K562 (cell line): ENCODE data around the gene FANCD2. TPM values are rescaled to one million over a fixed set of nuclear protein-coding genes. Genes with fewer than 3 reads are reported as not detected.
A peak's percentile ranks its signal among the peaks of the same experiment; 100 is the strongest.

ENCODE experiments used
- ATAC-seq: fragments of 200-7000 bp; cut with Tn5 transposase; 3 replicates; pipeline ENCODE4 v1.9.1; 2020; ENCODE audit warnings: moderate library complexity
- BruUV-seq: library from RNA; stranded (reverse); fragments of 400-500 nt; replicated peaks from 2 replicates; lab custom pipeline; 2021; lab: Mats Ljungman, UMichigan
- CTCF ChIA-PET: fragments of 300-600 bp; formaldehyde crosslinking; extraction: SDS; loops from one replicate; lab custom pipeline; 2021; ENCODE audit warnings: low intra/inter-chr PET ratio; lab: Yijun Ruan, JAX
- POLR2A ChIA-PET: fragments of 300-600, 350-650 bp; sonication (Branson Sonifier 250); formaldehyde crosslinking; extraction: SDS; loops from one replicate; lab custom pipeline; 2021; ENCODE audit warnings: antibody characterized with exemption, inconsistent platforms; lab: Yijun Ruan, JAX
- DNase-seq, 4 experiments: peaks; one replicate each; pipeline versions ENCODE4 v3.0.0 to v3.0.0-alpha.2; 2011 to 2018; ENCODE audit warnings: low spot score in 3 of 4, mixed read lengths in 3 of 4; ENCODE audit errors: extremely low read depth in 1 of 4
- FAIRE-seq: peaks from 2 replicates; lab custom pipeline; 2011; peaks lifted over from hg19 to GRCh38; lab: Jason Lieb, UNC
- H2AFZ ChIP-seq: 2 replicates; pipeline ENCODE4 v1.6.0; 2011; ENCODE audit warnings: low read depth, low read length, control low read depth, inconsistent platforms
- H3K27ac ChIP-seq: fragments of 200-600 bp; 3 replicates; pipeline ENCODE4 v1.8.0; 2011; ENCODE audit warnings: low read depth, mild to moderate bottlenecking, control low read depth, inconsistent platforms, low read length, moderate library complexity, mixed read lengths; ENCODE audit errors: extremely low read depth
- H3K27me3 ChIP-seq, 2 experiments: fragments of 300-600 bp in 1 of 2; 2 replicates in 1 of 2; 3 replicates in 1 of 2; pipeline versions ENCODE4 v1.6.0 to v1.8.0; 2011; ENCODE audit warnings: inconsistent platforms in 2 of 2, low read length in 2 of 2, mild to moderate bottlenecking in 1 of 2, mixed read lengths in 1 of 2, moderate library complexity in 1 of 2; ENCODE audit not compliant: control insufficient read depth in 2 of 2, insufficient read depth in 2 of 2
- H3K36me3 ChIP-seq: fragments of 300-600 bp; 3 replicates; pipeline ENCODE4 v1.8.0; 2011; ENCODE audit warnings: mild to moderate bottlenecking, low read length, inconsistent platforms; ENCODE audit not compliant: control insufficient read depth, insufficient read depth
- H3K4me1 ChIP-seq, 2 experiments: fragments of 200-600 bp in 1 of 2; replicated peaks in 1 of 2; 2 replicates in 1 of 2; 3 replicates in 1 of 2; pipeline versions ENCODE4 v1.5.1 to v1.8.0; 2011; ENCODE audit warnings: inconsistent platforms in 2 of 2, low read length in 2 of 2, mild to moderate bottlenecking in 1 of 2, mixed read lengths in 1 of 2, moderate library complexity in 1 of 2; ENCODE audit not compliant: control insufficient read depth in 2 of 2, insufficient read depth in 2 of 2
- H3K4me2 ChIP-seq: 2 replicates; pipeline ENCODE4 v1.6.1; 2011; ENCODE audit warnings: low read length, control low read depth, inconsistent platforms, mixed read lengths; ENCODE audit not compliant: insufficient read depth
- H3K4me3 ChIP-seq: fragments of 200-600 bp; sonication (generic), shearing (Covaris generic); 2 replicates; pipeline ENCODE4 v1.5.1; 2016; ENCODE audit warnings: control low read depth, inconsistent platforms
- H3K79me2 ChIP-seq: fragments of 200-600 bp; 3 replicates; pipeline ENCODE4 v1.8.0; 2011; ENCODE audit warnings: low read length, inconsistent platforms; ENCODE audit not compliant: control insufficient read depth, insufficient read depth
- H3K9ac ChIP-seq, 2 experiments: 2 replicates each; pipeline versions ENCODE4 v1.6.0 to v1.6.1; 2011; ENCODE audit warnings: low read depth in 2 of 2, low read length in 2 of 2, control low read depth in 1 of 2, inconsistent platforms in 1 of 2, mild to moderate bottlenecking in 1 of 2, mixed read lengths in 1 of 2; ENCODE audit not compliant: insufficient read depth in 1 of 2
- H3K9me1 ChIP-seq: one replicate; pipeline ENCODE4 v1.6.0; 2011; ENCODE audit warnings: inconsistent platforms, mild to moderate bottlenecking, low read length, moderate library complexity; ENCODE audit not compliant: control insufficient read depth, insufficient read depth
- H3K9me3 ChIP-seq: replicated peaks from 2 replicates; pipeline ENCODE4 v1.5.1; 2011; ENCODE audit warnings: low read depth, low read length, inconsistent platforms; ENCODE audit not compliant: control insufficient read depth, insufficient read depth
- H4K20me1 ChIP-seq: replicated peaks from 2 replicates; pipeline ENCODE4 v1.6.1; 2011; ENCODE audit warnings: low read length, inconsistent platforms, mixed read lengths; ENCODE audit not compliant: control insufficient read depth, insufficient read depth
- ARID2 ChIP-seq: fragments of 450-650 bp; IDR thresholded peaks from 2 replicates; pipeline ENCODE4 v1.6.1; 2017; ENCODE audit warnings: antibody characterized with exemption, mild to moderate bottlenecking
- CHD2 ChIP-seq: IDR thresholded peaks from 2 replicates; pipeline ENCODE4 v1.6.1; 2011; ENCODE audit warnings: low read depth, low read length
- EP400 ChIP-seq: fragments of 450-650 bp; IDR thresholded peaks from 2 replicates; pipeline ENCODE4 v1.6.1; 2017; ENCODE audit warnings: antibody characterized with exemption, mild to moderate bottlenecking, moderate library complexity
- GTF2F1 ChIP-seq: IDR thresholded peaks from 2 replicates; pipeline ENCODE4 v1.6.1; 2011; ENCODE audit warnings: low read depth, low read length, improper control_type of control experiment
- IRF9 ChIP-seq: fragments of 450-650 bp; IDR thresholded peaks from 2 replicates; pipeline ENCODE4 v1.6.1; 2016; ENCODE audit warnings: missing biosample characterization, missing genetic modification characterization
- JUN ChIP-seq, 2 experiments: sonication (generic) in 1 of 2; formaldehyde crosslinking in 1 of 2; IDR thresholded peaks; 2 replicates each; pipeline versions ENCODE4 v1.6.1 to v1.8.0; 2012 to 2022; ENCODE audit warnings: borderline replicate concordance in 2 of 2, mild to moderate bottlenecking in 2 of 2, improper control_type of control experiment in 1 of 2, low read depth in 1 of 2, low read length in 1 of 2, missing genetic modification reagents in 1 of 2
- RCOR1 ChIP-seq, 2 experiments: IDR thresholded peaks; 2 replicates each; pipeline ENCODE4 v1.6.1; 2012; ENCODE audit warnings: low read depth in 2 of 2, low read length in 2 of 2, borderline replicate concordance in 1 of 2, improper control_type of control experiment in 1 of 2
- ZNF133 ChIP-seq: fragments of 250-450 bp; sonication (Bioruptor Pico); IDR thresholded peaks from 2 replicates; pipeline ENCODE4 v1.4.0; 2020; ENCODE audit warnings: mild to moderate bottlenecking
- ZNF146 ChIP-seq: IDR thresholded peaks from one replicate; pipeline ENCODE4 v1.6.1; 2018; ENCODE audit warnings: missing compliant biosample characterization; ENCODE audit not compliant: unreplicated experiment
- WGBS: fragments of 100-300 bp; shearing (Covaris generic); methylation state at CpG from one replicate; pipeline ENCODE4 v1.1.6; 2016; ENCODE audit warnings: low coverage, mixed read lengths; ENCODE audit not compliant: insufficient coverage; ENCODE audit errors: missing lambda C conversion rate; 5-methylcytosine and 5-hydroxymethylcytosine counted together
- in situ Hi-C: fragments of 300-500 bp; cut with MboI; formaldehyde crosslinking; loops from 4 replicates; pipeline ENCODE4 v1.15.0; 2018; ENCODE audit warnings: inconsistent platforms, mixed read lengths
- intact Hi-C: fragments of 100-400 bp; cut with micrococcal nuclease; formaldehyde crosslinking; loops from 2 replicates; pipeline ENCODE4 v1.14.2; 2022
- polyA plus RNA-seq, 8 experiments: library from polyadenylated mRNA; depleted of rRNA in 4 of 8; stranded (reverse) in 5 of 8; unstranded in 3 of 8; fragments of >200 nt; fragmentation: Nextera tagmentation in 2 of 8; fragmentation: Illumina TruSeq in 1 of 8; extraction: Ambion mirVana in 2 of 8; extraction: Trizol in 1 of 8; gene quantifications; 2 replicates each; pipeline versions ENCODE4 v1.2.1 to v1.2.3, GENCODE V29; 2011 to 2014; ENCODE audit warnings: inconsistent platforms in 1 of 8, missing spikeins in 1 of 8
- total RNA-seq, 7 experiments: library from RNA; depleted of rRNA in 6 of 7; stranded (reverse); fragments of >200 nt in 6 of 7; fragmentation: Illumina TruSeq in 2 of 7; extraction: Trizol in 2 of 7; gene quantifications; 2 replicates each; pipeline versions ENCODE4 v1.2.1 to v1.2.3, GENCODE V29; 2011 to 2021; ENCODE audit warnings: low replicate concordance in 1 of 7
- TF ChIP-seq, protein P1 (sequence below): sonication (generic); formaldehyde crosslinking; IDR thresholded peaks from 2 replicates; pipeline ENCODE4 v1.8.0; 2022; ENCODE audit warnings: mild to moderate bottlenecking, missing genetic modification reagents
- TF ChIP-seq, protein P2 (sequence below): fragments of 200-800 bp; sonication (Bioruptor generic); IDR thresholded peaks from 2 replicates; pipeline ENCODE4 v1.6.1; 2017; ENCODE audit warnings: missing genetic modification characterization, missing compliant biosample characterization
- TF ChIP-seq, protein P3 (sequence below): fragments of 250-450 bp; sonication (Bioruptor Pico); IDR thresholded peaks from 2 replicates; pipeline ENCODE4 v1.8.0; 2022; ENCODE audit warnings: moderate library complexity, mild to moderate bottlenecking, inconsistent platforms
- TF ChIP-seq, protein P4 (sequence below), 2 experiments: fragments of 250-450 bp in 1 of 2; fragments of 450-650 bp in 1 of 2; sonication (Bioruptor Pico) in 1 of 2; IDR thresholded peaks; 2 replicates each; pipeline versions ENCODE4 v1.6.1 to v1.8.0; 2016 to 2021; ENCODE audit warnings: mild to moderate bottlenecking in 2 of 2, moderate library complexity in 2 of 2, missing compliant biosample characterization in 1 of 2, missing genetic modification characterization in 1 of 2

Gene FANCD2
- total and polyA plus RNA-seq, 9 of the 15 experiments (the other 6 are each of a cell fraction or from before 2014, with no cell fraction given): 59.4 to 137 (median 96.1) TPM

- Histone ChIP-seq H2AFZ (no peak overlapping the region), H3K4me3 (no peak overlapping the region), H3K4me2 (no peak overlapping the region), H3K27ac (no peak overlapping the region), H3K9ac (no peak overlapping the region), H3K79me2 (no peaks in the 10 kb centered on the region), H3K9me1 (no peaks in the 10 kb centered on the region), H3K36me3 (peaks cover 87% of the 10 kb centered on the region), H3K9me3 (no peaks in the 10 kb centered on the region), H3K4me1 (no peaks in the 10 kb centered on the region), H3K27me3 (no peaks in the 10 kb centered on the region), H4K20me1 (no peaks in the 10 kb centered on the region)
- WGBS: 89% methylated on average over 4 of the region's 4 CpGs
- in situ Hi-C loops: no loop called here
- POLR2A ChIA-PET: interaction anchor here (0.6 kb wide), 2 partner anchors 196 to 1198 kb away, joined by 3 read pairs; no protein-coding TSS in a partner anchor
- FAIRE-seq: no peak
- no TSS peak for BruUV-seq
- CTCF ChIA-PET: no interaction called here
- intact Hi-C loops: no loop called here
- DNase-seq: peak in 1 of 4 experiments; percentile 5
- TF ChIP-seq, protein P1, sequence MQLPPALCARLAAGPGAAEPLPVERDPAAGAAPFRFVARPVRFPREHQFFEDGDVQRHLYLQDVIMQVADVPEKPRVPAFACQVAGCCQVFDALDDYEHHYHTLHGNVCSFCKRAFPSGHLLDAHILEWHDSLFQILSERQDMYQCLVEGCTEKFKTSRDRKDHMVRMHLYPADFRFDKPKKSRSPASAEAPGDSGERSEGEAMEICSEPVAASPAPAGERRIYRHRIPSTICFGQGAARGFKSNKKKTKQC: no peak
- TF ChIP-seq RCOR1 (IDR thresholded peaks at IDR 0.05; ENCODE audit: borderline replicate concordance in 1 of 2, low read depth in 2 of 2, low read length in 2 of 2) (no peak), ZNF133 (CRISPR knock-in tag) (no peak), IRF9 (tag) (no peak), ZNF146 (CRISPR knock-in tag) (no peak), GTF2F1 (no peak), ARID2 (no peak), CHD2 (no peak), EP400 (no peak), JUN (IDR thresholded peaks at IDR 0.05; ENCODE audit: borderline replicate concordance, low read depth, low read length) (no peak), JUN (CRISPR knock-in tag; IDR thresholded peaks at IDR 0.05; ENCODE audit: borderline replicate concordance) (no peak)
- TF ChIP-seq, protein P2, sequence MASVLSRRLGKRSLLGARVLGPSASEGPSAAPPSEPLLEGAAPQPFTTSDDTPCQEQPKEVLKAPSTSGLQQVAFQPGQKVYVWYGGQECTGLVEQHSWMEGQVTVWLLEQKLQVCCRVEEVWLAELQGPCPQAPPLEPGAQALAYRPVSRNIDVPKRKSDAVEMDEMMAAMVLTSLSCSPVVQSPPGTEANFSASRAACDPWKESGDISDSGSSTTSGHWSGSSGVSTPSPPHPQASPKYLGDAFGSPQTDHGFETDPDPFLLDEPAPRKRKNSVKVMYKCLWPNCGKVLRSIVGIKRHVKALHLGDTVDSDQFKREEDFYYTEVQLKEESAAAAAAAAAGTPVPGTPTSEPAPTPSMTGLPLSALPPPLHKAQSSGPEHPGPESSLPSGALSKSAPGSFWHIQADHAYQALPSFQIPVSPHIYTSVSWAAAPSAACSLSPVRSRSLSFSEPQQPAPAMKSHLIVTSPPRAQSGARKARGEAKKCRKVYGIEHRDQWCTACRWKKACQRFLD: no peak
- TF ChIP-seq, protein P3, sequence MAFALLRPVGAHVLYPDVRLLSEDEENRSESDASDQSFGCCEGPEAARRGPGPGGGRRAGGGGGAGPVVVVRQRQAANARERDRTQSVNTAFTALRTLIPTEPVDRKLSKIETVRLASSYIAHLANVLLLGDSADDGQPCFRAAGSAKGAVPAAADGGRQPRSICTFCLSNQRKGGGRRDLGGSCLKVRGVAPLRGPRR (CRISPR knock-in tag): no peak
- TF ChIP-seq, protein P4, sequence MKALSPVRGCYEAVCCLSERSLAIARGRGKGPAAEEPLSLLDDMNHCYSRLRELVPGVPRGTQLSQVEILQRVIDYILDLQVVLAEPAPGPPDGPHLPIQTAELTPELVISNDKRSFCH (CRISPR knock-in tag; IDR thresholded peaks at IDR 0.05): no peak
- TF ChIP-seq, protein P4 (tag; IDR thresholded peaks at IDR 0.05): no peak
- no peak for ATAC-seq
Measured at GRCh38 chr3:10081871-10082270, 55.6 kb downstream of the FANCD2 start.
